GM21526 (cell line): ENCODE results near the gene PSMG2.

Experiments
- ATAC-seq: cut with Tn5 transposase; IDR thresholded peaks from one replicate; pipeline ENCODE4 v1.9.1; 2021; ENCODE audit warnings: moderate library complexity; ENCODE audit not compliant: unreplicated experiment, low FRiP score

The PSMG2 gene, protein sequence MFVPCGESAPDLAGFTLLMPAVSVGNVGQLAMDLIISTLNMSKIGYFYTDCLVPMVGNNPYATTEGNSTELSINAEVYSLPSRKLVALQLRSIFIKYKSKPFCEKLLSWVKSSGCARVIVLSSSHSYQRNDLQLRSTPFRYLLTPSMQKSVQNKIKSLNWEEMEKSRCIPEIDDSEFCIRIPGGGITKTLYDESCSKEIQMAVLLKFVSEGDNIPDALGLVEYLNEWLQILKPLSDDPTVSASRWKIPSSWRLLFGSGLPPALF

DNA sequence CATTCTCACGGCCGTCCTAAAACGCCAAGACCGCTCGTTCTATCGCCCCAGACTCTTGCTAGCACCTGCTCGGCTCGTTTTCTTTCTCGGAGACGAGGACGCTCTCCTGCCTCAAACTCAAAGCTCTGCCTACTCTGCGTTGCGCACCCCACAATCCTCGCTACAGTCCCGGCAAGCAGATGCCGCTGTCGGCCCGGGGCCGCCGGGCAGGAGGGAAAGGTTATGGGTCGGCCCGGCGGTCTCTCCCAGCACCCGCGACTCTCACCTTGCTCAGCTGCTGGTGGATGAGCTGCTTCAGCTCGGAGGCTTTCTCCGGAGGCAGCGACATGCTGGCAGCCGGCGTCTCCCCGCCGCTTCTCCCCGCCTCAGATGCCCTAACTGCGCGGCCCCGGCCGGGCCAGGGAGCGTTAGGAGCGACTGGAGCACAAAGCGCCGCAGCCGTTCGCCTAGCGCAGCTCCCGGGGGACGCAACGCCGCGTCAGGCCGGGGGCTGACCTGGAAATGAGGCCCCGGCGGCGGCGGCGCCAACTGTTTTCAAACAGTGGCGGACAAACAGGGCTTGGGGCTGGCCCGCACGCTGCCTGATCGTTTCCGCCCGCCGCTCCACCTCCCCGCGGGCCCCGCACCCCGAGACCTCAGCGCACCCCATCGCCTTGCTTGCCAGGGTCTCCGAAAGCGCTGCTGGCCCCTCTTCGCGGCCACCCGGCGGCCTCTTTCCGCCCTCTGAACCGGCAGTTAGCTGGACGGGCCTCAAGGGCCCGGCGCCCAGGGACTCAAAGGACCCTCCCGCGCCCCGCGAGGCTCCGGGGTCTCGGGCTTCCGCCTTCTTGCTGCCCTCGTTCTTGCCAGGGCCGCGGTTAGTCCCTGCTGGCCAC lies at the start of gene PSMG2, which contains the start of gene CEP76:
TSS of gene PSMG2 (plus strand) at position 822 of the 875 bp plus-strand sequence. CDS start 66 bp downstream, outside the sequence.
TSS of gene CEP76 (minus strand) at position 503 of the 875 bp plus-strand sequence. CDS start at position 328, 175 bp downstream.
- ATAC-seq, result peak; percentile 63

DNA sequence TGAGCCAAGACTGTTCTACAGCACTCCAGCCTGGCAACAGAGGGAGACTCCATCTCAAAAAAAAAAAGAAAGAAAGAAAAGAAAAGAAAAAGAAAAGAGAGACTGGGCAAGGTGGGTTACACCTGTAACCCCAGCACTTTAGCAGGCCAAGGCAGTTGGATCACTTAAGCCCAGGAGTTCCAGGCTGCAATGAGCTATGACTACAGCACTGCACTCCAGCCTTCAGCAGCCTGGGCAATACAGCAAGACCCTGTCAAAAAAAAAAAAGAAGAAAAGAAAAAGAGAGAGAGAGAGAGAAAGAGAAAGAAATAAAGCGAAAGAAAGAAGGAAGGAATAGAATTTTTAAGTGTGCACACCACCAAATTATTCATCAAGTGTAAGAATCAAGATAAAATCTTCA lies 47.9 kb upstream of the PSMG2 start:
- ATAC-seq, result no peak

DNA sequence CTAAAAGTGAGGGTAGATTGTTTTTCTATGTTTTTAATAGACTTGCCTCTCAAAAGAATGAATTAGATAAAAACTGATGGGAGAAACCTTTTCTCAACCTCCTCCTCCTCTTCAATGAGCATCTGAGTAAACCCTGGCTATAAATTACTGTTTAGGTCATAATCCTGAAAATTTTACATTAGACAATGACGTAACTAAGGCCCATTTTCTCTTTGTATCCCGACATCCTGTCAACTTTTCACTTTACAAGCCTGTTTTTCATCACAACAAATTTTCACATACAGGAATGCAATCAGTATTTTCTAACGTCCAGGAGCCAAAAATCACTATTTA lies 46.3 kb upstream of the PSMG2 start:
- ATAC-seq, result no peak

DNA sequence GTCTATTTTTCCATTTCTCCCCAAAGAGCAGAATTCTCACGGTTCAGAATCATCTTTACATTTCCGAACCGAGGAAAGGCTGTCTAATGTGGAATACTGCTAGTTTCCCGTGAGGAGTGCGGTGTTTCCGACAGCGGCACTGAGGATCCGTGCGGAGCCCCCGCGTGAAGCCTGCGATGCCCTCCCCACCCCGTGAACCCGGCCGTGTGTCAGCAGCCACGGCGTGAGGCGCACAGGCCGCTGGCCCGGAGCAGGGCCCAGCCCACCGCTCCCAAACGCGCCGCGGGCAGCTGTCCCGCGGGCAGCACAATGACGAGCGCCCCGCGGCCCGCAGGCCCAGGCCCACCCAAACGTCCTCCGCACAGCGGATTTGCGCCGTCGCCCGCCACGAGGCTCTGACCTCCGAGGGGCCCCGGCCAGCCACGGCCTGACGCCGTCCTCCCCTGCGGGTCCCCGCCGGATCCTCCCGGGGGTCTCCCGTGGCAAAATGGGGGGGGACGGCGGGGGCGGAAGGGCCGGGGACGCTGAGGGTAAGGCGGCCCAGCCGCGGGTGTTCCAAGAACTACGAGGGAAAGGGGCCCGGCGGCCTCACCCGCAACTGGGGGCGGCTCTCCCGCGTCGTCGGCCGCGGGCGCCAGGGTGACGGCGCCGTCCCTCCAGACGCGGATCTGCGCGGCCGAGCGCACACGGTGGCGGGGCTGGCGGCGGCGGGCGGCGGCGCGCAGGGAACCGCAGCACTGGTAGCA lies 45.7 kb upstream of the PSMG2 start:
- peak; percentile 44 for ATAC-seq

DNA sequence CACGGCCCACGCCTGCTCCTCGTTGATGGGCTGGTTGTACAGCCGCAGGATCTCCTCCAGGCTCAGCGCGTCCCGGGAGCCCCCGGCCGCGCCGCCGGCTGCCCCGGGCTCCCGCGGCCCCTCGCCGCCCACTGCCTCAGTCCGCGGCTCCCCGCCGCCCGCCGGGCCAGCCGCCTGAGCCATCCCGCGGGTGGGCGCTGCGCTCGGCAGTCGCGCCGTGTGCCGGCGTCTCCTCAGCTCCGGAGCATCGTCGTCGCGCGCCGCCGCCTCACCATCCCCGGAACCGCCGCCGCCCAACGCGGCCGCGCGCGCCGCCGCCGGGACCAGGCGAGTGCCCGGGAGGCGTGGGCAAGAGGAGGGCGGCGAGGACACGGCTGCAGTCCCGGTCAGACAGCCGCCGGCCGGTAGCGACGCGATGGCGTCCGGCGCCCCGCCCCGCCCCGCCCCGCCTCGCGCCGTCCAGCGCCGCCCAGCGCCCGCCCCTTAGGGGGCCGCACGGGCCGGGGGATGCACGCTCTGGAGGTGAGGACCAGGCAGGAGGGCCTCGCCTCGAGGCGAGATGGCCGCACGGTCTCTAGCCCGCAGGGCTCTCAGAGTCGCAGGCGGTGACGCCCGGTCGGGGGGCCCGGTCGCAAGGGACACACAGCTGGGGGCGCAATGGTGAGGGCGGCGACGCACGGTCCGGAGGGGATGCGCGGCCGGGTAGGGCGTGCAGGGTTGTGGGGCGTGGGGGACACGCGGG lies 45.0 kb upstream of the PSMG2 start, which contains the start of gene SPIRE1:
TSS of gene SPIRE1 (minus strand) at position 424 of the 742 bp plus-strand sequence. CDS start at position 183, 241 bp downstream.
- ATAC-seq, result peak; percentile 67

DNA sequence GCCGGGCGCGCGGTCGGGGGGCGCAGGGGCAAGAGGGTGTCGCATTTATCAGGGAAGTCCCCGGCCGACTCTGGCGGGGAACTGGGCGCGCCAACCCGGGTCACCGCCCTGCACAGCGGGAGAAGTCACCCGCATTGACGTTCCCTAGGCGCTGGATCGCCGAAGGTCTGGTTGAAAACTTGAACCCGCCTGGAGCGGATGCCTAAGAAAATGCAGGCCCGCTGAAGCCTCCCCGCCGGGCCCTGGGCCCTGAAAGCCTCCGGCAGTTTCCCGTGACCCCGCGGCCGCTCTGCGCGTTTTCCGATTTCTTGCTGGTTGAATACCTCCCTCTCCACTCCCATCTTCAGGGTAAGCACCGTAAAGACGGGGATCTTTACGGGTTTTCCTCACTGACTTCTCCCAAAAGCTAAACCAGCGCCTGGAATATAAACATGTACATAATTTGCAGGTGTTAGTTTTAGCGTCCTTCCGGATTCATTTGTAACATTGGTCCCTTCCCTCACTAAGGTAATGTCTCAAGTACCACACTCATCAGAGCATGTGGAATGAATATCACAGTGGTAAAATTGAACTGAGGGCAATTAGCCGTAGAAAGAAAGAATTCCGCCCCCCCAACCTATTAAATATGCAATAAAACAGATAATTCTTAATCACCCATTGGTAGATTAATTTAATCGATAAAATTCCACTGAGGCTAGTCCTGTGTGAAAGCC lies 44.3 kb upstream of the PSMG2 start:
- peak; percentile 36 for ATAC-seq

DNA sequence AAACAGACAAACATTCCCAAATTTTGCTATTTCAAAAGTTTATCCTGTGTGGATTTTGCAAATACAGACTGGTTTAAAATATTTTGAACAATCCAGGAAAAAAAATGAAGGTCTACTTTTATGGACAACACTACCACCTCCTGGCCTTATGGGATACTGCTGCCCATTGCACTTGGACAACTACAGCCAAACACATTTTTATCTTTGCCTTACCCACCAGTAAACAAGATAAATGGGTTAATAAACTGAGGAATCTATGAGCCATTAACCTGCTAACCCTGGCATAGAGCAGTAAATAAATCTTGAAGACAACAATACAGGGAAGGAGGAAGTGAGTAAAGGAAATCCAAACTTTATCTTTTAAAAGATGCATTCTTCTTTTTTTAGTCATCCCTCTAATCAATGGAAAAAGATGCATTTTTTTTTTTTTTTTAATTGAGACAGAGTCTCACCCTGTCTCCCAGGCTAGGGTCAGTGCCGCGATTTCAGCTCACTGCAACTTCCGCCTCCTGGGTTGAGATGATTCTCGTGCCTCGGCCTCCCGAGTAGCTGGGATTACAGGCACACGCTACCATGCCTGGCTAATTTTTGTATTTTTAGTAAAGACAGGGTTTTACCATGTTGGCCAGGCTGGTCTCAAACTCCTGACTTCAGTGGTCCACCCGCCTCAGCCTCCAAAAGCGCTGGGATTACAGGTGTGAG lies 42.8 kb upstream of the PSMG2 start:
- ATAC-seq, result no peak

DNA sequence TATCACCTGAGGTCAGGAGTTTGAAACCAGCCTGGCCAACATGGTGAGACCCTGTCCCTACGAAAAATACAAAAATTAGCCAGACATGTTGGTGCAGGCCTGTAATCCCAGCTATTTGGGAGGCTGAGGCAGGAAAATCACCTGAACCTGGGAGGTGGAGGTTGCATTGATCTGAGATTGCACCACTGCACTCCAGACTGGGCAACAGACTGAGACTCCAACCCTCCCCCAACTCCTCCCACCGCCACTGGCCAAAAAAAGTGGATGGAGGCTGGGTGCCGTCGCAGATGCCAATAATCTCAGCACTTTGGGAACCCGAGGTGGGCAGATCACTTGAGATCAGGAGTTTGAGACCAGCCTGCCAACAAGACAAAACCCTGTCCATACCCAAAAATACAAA lies 34.8 kb upstream of the PSMG2 start:
- no peak for ATAC-seq

DNA sequence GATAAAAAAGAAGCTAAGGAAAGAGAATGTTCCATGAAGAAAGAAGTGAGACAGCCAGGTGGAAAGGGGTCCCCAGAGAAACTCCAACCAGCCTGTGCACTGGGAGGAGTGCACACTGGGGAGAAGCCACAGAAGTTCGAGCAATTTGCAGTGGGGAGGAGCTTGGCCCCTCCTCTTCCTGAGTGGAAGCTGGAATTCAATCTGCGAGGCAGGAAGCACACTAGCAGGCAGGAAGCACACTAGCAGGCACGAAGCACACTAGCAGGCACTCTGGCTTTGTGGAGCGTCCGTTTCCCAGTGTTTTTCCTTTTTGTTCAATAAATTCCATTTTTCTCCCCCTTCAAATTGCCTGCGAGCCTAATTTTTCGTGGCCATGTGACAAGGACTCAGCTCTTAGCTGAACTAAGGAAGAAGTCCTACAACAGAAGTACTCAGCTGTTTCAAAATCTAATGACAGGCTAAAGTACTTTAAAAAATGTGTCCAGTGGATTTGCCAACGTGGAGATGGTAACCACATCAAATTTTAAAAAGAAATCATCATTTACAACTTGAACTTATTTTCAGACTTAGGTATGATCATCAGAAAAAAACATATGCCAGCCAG lies 23.6 kb upstream of the PSMG2 start:
- ATAC-seq, result no peak

DNA sequence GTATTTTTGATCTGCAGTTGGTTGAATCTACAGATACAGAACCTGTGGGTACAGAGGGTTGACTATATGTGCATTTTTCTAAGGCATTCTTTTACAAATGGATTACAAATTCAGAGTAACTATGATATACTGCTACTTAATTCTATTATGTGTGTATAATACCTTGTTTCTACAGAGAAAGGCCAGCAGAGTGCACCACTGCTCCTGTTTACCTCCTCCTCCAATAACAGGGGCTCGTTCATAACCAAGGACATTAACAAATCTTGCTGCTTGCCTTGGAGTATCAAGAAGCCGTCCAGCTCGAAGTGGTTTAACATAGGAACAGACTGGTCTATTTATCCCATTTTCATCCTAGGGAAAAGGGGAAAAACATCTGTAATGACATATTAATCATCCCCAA lies 16.7 kb upstream of the PSMG2 start:
- no peak for ATAC-seq

DNA sequence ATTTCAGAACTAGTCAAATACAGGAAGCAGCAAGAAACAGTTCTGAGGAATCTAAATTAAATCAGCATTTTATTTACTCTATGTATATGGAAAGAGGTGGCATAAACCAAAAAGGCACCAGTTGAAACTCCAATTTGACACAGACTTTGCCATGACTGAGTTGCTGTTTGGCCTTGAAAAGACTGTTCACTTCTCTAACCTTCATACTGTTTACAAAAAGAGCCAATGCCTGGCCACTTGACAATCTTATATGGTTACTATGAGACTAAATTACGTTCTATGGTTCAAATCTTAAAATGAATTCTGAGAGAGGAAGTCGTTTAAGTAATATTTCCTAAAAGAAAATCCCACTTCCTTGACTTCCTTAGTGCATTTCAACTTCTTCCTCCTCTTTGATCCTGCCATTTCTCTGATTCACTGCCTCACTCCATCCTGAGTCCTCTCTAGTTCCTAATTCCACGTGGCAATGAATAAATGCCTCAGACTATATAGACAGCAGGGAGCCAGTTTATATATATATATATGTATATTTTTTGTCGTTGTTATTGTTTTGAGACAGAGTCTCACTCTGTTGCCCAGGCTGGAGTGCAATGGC lies 13.5 kb upstream of the PSMG2 start:
- no peak for ATAC-seq

DNA sequence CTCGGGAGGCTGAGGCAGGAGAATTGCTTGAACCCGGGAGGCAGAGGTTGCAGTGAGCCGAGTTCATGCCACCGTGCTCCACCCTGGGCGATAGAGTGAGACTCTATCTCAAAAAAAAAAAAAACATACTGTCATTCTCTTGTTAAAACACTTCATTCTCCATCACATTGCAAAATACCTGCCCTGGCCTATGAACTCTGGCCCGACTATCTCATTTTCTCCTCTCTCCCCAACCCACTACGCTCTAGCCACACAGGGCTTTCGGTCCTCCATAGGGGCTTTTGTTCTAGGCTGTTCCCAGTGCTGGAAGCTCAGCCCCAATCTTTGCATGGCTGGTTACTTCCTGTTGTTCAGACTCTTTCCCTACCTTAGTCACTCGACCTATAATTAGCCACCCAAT lies 10.6 kb upstream of the PSMG2 start:
- ATAC-seq, result no peak

DNA sequence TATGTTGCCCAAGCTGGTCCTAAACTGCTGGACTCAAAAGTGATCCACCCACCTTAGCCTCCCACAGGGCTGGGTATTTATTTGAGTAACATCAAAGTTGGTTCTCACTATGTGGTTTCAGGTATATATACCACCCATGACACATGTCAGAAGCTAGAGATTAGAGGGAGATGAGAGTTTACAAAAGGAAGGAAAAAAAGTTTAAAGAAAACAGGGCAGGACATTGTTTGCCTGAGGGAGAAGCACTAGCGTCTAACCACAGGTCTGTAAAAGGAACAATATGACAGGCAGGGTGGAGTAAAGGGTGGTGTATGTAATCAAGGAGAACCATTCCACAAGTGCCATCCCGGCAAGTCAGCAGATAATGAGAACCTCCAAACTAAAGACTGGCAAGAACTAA lies 8.8 kb upstream of the PSMG2 start:
- ATAC-seq, result no peak

DNA sequence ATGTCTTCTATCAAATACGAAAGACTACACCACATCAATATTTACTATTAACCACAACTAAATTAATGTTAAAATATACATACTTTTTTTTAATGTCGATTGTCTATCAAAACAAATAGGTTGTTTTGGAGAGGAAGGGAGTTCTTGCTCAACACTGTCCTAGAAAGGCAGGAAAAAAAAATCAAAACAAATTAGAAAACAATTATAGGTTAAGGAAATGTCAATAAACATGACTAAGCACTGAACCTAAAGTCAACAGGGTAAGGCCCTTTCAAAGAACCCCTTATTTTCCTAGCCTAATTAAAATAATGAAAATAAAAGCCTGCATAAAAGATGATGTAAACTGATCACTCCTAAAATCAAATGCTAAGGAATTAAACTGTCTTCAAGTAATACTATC lies 3.1 kb upstream of the PSMG2 start:
- ATAC-seq, result no peak

DNA sequence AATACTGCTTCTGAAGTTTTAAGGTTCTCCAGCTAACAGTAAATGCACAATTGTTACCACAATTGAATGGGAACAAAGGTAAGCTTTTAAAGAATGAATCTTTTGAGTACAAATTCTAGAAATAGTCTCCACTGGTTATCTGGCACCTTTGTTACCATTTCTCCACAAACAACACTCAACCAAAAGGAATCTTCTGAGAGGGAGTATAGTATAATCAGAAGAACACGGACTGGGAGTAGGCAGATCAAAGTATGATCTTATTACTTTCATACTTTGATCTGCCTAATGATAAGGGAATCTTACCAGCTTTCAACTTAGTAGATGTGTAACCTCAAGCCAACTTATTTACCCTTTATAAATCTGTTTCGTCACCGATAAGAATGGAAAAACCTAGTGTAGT lies 1.7 kb upstream of the PSMG2 start:
- ATAC-seq, result no peak

DNA sequence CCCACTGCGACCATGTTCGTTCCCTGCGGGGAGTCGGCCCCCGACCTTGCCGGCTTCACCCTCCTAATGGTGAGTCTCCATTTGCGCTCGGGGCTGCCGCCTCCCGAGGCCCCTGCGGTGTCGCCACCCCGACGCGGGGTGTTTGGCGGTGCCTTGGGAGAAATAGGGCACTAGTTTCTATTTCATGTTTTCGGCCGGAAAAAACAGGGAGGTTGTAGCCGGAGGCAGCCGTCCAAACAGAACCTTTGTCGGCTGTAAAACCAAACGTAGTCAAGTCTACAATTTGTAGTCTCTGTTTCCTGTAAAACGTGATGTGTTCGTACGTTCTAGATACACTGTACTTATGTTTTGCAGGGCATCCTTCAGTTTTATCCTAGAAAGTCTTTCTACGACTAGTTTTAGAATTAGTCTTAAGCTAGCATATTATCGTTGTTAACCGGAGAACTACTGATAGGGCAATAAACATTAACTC lies 290 bp downstream of the PSMG2 start:
- no peak for ATAC-seq

DNA sequence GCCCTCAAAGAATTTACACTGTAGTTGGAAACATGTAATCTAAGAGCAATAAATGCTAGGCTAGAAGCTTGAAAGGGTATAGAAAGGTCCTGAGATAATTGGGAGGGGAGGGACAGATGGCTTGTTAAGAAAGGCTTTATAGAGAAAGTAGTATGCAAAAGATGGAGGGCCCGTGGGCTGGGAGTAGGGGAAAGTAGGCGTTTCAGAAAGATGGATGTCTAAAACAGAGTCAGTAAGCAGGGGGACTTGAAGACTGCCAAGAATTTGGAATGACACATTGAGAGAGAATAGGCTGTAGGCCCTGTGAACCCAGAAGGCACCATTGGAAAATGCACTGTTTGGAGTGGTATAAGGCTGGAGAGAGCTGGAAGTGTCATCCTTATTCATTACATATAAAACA lies 822 bp downstream of the PSMG2 start:
- ATAC-seq, result no peak

DNA sequence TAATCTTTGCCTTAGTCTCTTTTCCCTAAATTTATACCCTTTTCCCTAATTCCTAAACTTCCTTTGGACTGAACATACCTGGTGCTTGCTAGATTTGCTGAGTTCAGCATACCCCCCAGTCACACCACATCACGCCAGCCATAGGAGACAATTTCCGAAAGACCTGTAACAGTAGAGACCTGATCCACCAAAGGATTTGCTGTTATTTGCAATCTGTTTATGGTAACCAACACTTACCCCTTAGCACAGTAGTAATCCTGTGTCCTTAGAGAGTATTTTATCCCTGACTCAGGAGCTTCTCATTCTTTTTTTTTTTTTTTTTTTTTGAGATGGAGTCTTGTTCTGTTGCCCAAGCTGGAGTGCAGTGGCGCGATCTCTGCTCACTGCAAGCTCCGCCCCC lies 8.6 kb downstream of the PSMG2 start:
- no peak for ATAC-seq
